Right hindlimb (tissue), 1 donor: Measurements from ENCODE around the gene LAMB1.

Experiments
- DNase-seq: peaks from one replicate; pipeline ENCODE4 v3.0.0-alpha.2; 2018

The LAMB1 gene

DNA sequence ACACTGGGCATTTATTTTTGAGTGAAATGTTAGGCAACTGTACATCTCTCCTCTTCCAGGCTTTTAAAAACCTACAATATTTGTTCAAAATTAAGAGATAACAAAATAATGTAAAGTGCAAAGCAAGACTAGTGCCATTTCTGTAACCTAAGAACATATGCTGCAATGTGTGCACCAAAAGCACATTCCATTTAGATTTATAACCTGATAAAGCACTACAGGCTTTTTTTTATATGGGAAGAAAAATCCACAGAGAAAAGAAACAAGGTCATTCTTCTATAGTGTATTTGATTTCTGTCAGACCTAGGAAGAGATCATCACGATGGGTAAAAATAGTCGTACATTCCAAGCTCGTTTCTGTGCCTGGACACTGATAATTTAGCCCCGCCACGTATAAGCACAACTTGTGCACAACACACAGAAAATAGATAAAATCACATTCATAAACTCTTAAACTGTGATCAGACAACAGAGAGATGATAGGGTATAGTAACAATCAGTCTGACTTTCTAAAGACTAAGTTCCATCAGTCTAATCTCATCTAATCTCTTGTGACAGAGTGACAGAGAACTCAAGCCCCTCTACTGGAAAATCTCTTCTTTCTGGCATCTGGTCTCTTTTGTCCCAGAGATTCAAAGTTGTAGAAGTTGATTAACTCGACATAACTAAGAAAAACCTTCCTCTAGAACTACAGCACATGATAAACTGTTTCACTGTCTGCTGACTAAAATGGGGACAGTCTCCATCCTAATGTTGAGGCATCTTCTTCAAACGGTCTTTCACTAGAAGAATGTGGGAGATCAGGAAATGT, 6.7 kb downstream of the LAMB1 start:
- DNase-seq, result no peak

DNA sequence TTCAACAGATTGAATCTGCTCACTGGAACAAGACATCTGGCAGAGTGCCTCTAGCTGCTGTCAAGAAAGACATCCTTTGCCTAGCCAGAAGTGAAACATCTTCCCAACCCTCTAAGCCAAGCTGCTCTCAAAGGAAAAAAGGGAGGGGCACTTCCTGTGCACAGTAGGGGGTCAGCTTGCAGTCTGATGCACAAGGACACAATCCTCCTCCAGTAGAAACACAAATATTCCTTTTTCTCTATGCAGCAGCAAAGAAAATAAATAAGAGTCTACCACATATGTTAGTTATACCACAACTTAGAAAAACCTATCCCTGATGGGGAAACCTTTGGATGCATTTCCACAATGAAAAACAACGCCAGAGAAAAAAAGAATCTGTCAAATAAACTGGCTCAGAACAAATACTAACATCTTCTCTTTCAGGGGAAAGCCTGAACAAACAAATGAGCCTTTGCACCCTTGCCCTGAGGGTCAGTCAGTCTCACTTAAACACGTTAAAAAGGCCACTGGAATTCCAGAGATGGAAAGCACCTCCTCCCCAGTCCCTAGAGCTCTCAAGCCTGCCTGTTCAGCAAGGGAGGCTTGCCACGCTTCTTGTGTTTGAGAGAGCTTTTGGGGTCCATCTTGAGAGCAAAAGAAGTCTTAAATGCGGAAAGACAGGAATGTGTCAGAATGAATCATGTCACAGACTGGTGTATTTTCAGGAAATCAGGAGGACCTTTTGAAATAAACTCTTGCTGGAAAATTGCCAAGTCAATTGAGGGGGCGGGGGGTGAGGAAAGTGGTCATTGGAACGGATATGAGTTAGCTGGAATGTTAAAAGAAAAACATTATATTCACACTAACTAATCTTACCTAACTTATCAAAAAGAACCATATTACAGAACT, 7.5 kb downstream of the LAMB1 start:
- DNase-seq, result peak; percentile 85

DNA sequence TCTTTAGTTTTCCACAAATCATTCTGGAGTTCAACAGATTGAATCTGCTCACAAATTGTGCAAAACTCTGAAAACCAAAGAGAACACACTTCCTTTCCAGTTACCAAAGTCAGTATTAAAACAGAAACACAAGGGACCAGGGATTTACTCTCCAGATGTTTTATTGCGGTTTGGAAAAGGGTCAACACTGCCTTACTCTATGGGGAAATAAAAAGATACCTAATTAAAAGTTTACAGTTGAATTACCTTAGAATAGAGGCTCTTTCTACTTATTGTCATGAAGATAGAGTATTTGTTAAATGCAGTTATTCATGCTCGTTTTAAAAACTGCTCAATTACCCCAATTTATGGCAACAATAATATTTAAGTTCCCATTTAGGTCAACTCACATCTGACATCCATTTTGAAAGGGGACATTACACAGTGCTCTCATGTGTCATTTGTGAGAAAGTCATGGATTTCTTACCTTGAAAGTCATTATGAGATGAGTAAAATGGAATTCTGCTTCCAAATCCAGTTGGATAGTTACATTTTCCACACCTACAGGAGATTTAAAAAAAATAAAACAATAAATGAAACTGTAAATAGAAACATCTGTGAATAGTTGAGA, 8.4 kb downstream of the LAMB1 start:
- no peak for DNase-seq

DNA sequence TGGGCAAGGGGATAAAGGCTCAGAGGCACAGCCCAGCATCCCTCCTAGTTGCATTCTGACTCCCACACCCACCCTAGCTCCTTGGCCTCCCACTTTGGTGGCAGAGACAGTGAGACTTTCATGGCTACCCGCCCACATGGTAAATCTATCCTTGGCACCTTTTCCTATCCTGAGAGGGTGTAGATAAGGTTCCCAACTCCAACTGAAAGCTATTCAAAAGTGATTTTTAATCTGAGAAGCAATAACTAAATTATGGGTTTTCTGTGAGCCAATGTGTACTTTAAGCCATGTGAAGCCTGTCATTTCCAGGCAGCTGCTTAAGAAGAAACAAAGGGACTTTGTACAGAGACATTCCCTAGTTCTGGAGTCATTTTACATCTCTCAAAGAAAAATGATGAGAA, 9.1 kb downstream of the LAMB1 start:
- DNase-seq, result no peak

DNA sequence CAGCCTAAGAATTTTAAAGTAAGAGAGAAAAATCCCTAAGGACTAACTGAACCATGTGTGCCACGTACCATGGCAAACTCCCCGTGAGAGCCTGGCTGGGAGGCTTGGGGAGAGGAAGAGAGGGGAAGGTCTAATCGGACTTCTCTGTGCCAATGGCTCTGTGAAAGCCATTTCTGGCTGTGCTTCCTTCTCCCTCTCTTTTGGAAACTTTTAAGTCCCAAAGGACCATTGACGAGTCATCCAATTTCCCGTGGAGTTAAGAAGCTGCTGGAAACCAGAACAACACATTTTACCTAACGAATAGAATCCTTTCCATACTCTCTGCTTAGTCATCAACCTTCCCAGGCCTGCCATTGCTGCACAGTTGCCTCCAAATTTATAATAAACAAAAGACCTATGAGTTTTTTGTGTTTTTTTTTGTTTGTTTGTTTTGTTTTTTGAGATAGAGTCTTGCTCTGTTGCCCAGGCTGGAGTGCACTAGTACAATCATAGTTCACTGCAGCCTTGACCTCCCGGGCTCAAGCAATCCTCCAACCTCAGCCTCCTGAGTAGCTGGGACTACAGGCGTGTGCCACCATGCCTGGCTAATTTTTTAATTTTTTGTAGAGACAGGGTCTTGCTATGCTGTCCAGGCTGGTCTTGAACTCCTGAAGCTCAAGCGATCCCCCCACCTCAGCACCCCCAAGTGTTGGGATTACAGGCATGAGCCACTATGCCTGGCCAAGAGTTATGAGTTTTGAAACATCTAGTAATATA, 13.2 kb downstream of the LAMB1 start:
- DNase-seq, result peak; percentile 58

DNA sequence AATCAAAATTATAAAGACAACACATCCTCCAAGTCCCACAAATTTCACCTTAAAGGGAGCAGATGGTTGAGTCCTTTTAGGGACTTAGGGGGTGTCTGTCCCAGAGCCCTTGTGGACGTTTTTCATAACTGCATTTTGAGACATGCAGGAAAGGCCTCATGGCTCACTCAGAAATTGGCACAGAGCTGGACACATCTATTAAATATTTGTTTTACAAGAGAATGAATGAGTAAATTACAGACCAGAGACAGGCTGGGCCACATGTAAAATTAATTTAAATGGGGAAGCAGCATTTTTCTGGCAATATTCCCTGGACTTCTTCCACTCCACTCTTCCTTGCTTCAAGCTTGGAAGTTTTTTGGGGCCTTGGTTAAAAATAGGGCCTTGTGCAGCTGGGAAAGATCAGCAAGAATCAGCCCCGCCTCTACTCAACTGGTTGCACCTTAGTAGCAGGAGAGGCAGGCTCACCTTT, 20.0 kb downstream of the LAMB1 start:
- DNase-seq, result peak; percentile 81

DNA sequence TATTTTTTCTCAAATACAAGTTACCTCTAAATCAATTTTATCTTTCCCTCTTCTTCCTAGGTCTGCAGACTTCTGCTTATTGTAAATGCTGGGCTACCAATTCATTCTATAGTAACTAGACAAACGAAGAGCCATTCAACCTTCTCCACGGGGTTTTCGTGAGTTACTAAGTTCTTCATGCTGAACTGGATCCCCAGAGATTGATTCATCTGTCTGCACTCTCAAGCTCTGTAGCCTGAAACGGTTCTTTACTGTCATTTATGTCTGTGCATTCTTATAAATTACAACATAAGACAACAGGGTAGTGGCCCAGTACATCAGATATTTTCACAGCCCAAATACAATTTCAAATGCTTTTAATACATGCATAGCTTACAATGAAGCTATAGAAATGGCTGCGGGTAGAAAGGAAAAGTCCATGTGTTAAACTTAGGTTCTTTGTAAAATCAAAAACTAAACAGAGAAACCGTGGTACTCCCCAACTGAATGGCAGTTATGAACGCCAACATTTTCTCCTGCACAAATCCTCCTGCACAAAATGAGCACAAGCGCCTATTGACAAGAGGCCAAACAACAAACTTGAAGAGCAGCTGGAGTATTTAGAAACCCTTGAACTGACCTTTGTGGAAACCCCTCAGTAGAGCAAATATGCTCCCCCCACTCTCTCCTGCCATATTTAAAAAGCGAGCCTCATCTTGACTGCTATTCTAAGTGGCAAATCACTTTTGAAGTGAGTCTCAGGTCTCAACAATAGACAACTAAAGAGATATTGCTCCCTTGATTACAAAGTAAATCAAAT, 20.7 kb downstream of the LAMB1 start:
- no peak for DNase-seq

DNA sequence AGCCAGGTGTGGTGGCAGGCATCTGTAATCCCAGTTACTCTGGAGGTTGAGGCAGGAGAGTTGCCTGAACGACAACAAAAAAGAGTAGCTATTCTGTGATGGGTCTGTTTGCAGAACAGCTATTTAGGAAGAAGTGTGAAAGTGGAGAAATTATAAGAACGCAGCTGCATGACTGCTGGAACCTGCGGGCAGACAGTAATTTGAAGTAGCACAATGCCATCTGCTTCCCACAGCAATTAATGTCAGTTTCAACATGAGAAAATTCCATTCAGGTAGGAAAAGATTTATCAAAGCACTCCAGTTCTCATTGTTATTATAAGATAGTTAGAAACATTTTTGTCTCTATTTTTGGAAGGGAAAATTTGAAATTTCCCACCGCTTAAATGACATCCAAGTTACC, 21.5 kb downstream of the LAMB1 start:
- no peak for DNase-seq

DNA sequence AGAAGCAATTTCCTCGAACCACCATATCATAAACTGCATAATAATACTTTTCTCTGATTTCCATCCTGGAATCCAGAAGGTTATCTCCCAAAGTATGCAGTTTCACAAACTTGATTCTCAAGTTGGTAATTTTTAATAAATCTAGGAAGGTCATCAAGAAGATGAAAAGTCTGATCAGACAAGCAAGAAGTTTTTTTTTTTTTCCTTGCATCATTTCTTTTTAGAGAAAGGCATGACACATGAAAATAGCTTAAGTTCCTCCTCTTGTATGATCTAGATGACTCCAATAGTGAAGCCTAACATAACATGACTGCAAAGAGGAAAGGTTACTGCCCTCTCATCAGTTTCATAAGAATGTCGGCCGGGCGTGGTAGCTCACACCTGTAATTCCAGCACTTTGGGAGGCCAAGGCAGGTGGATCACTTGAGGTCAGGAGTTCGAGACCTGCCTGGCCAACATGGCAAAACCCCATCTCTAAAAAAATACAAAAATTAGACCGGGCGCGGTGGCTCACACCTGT, 22.2 kb downstream of the LAMB1 start:
- DNase-seq, result no peak

DNA sequence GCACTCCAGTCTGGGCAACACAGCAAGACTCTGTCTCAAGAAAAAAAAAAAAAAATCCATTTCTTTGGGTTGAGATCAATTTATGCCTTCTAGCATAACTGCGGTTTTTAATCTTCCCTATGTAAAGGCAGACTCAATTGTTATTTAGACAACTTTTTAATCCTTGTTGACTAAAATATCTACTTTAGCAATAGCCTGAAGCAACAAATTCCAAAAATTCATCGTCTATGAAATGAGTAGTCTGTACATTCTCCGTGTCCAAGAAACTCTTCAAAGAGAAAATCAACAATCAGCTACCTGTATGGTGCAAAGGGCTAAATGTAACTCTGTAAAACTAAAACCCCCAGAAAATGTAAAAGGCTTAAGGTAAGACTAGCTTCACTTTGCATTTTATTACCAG, 22.8 kb downstream of the LAMB1 start:
- no peak for DNase-seq

DNA sequence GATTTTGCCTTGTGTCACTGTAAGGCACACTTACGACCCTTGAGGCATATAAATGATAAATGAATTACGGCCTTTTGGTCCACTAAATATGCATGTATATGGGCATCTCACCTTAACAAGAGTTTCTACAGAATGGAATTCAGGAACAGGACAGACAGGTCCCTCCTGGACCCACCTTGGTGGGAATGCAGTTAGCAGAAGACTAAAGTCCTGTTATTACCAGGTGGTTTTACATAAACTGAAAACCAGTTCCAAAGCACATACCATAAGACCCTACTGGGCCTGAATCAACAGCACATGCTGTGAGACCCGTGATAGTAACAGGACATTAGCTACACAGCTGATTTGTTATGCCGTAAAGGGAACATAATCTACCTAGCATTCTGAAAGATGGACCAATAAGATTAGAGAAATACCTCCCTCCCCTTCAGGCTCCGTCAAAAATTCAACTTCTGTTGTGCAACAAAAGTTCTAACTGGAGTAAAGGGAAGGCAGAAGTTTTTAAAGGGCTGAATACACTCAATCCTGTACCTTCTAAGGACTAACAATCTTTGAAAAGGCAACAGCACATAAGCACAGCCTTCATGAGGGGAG, 24.0 kb downstream of the LAMB1 start:
- no peak for DNase-seq

DNA sequence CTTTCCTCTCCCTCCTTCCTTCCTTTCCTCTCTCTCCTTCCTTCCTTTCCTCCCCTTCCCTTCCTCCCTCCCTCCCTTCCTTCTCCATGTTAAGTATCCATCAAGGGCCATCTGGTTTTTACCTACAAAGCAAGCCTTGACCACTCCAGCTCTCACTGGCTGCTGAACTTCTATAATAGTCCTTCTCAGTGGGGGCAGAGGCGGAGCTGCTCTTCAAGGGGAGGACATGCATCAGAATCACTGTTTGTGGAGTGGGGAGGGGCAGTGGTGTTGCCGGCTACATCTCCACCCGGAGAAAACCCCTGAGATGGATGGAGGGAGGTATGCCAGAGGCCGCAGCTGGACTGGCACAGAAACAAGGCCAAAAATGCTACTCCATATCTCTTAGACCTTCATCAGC, 25.9 kb downstream of the LAMB1 start:
- no peak for DNase-seq

DNA sequence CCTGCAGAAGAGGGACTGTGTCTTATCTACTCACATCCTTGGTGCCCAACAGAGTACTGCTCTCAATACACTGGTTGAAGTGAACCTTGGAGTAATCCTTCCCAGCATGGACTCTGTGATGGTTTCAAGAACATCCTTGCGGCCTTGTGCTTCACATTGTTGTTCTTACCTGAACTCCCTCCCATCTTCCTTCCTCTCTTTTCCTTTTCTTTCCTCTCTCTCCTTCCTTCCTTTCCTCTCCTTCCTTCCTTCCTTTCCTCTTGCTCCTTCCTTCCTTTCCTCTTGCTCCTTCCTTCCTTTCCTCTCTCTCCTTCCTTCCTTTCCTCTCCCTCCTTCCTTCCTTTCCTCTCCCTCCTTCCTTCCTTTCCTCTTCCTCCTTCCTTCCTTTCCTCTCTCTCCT, 26.3 kb downstream of the LAMB1 start:
- no peak for DNase-seq

DNA sequence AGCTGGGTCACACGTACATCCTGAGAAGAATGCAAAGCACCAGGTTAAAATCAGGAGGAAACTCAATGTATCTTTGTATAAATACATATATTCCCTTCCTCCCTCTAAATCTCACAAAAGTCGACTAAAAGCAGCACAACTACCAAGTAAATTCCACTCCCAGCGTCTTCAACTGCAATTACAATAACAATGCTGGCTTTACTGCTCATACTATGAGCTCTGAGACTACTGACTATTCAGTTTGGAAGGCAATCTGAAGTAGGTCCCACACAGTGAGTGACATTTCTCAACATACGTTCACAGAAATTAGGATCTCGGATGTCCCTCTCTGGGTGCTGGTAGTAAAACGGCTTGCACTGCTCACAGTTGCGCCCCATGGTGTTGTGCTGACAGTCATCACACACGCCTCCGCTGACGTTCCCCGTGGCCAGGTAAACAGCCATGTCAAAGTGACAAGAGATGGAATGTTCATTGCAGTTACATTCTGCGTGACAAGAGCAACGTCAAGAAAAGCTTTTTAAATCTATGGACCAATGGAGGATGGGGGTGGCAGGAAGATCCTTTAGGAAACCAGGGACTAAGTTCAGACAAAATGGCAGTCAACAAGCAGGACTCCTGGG, 27.5 kb downstream of the LAMB1 start:
- no peak for DNase-seq

DNA sequence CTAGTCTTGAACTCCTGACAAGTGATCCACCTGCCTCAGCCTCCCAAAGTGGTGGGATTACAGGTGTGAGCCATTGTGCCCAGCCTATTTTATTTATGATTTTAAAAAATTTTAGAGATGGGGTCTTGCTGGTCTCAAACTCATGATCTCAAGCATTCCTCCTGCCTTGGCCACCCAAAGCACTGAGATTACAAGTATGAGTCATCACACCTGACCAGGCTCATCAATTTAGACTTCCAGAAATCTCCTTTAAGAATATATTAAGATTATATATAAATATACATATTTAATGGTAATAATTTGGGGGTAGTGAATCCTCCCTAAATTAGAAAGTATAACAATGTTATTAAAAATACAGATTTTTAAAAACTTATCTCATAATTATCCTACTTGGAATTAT, 29.1 kb downstream of the LAMB1 start:
- DNase-seq, result no peak

DNA sequence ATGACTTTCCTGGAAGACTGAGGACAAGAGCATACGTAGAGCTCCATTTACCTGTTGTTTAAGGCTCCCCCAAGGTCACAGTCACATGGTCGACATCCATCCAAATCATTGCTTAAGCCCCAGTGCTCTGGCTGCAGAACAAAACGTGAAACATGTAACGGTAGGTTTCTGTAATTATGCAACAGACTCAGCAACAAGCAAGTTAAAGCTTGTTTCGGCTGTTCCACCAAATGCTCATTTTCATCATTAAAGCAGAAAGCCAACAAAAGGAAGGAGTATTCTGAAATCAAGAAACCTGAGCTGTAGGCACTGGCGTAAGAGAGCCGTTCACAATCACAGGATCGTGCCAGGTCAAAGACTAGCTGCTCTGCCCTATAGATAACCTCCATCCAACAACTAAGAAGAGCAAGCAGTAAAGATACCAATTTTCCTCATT, 30.0 kb downstream of the LAMB1 start:
- DNase-seq, result no peak

DNA sequence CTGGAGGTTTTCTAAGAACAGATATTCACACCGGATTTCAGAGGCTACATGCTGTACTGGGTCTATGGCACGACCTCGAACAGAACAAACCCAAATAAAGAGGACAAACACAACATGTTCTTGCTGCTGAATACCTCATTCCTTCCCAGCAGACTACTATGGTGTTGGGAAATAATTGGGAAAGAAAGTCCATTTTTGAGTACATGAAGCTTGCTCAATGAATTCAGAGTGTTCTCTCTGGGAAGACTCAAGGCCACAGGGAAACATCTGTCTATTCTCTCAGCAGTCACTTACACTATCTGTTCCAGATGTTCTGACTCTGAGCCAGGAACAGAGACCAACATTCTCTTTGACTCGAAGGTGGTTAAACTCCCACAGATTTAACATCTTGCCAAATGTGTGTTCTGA, 30.9 kb downstream of the LAMB1 start:
- DNase-seq, result peak; percentile 69

DNA sequence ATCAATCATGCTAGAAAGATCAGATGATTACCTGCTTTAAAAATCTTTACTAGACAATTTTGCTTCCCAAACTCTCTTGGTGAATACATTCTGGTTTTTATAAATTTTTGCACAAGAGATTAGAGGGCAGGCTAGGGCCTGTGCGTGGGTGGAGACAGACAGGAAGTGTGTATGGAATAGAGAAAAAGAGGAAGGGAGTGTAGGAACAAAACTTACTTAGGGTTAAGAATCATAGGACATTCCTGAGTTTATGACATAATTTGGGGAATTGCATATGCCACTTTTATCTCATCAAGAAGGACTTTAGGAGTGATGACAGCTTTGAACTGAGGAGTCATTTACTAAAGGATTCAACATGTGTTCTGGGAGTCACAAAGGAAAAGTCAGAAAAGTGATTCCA, 31.3 kb downstream of the LAMB1 start:
- DNase-seq, result peak; percentile 46

DNA sequence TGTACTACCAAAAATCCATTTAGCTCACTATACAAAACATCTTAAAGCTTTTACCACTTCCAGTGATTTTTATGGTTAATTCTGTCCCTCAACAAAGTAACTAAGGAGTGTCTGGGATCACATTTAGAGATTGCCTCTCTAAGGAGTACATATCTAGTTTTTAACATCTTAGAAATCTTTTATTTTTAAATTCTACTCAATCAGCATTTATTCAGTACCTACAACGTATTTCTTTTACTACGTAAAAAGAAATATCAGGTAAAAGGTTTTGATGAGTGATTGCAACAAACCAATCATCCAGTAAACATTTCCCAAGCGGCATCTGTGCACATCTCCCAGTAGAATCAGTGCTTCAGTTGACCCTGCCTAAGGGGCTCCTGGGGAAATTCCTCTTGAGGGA, 31.9 kb downstream of the LAMB1 start:
- no peak for DNase-seq

DNA sequence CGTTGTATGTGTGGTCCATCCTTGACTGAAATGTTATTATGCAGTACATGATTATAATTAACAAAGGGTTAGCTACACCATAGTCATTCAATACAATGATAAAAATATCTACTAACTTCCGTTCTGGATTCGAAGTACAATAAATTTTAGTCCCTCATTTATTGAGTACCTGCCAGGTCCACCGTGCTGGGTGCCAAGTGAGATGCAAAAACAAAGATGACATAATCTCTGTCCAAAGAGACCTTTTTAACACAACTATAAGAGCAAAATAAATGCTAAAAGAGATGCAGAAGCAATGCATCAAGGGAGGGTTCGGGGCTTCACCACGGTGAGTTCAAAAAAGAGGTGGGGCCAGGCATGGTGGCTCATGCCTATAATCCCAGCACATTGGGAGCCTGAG, 33.1 kb downstream of the LAMB1 start:
- DNase-seq, result no peak

DNA sequence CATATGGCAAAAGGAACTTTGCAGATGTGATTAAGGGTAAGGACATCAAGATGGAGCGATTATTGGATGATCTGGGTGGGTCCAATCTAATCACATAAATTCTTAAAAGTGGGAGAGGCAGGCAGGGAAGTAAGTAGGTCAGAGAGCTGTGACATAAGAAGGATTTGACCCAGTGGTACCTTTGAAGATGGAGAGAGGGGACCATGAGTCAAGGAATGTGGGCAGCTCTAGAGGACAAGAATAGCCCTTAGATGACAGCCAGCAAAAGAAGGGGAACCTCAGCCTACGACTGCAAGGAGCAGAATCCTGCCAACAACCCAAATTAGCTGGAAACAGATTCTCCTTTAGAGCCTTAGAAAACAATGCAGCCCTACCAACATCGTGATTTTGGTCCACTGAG, 34.5 kb downstream of the LAMB1 start:
- no peak for DNase-seq
